Gastrocnemius medialis (tissue), 4 donors: ENCODE results near the gene HOXB8. TPM values are rescaled to one million over a fixed set of nuclear protein-coding genes. Genes with fewer than 3 reads are reported as not detected.
A peak's percentile ranks its signal among the peaks of the same experiment; 100 is the strongest.

Experiments used
- ATAC-seq, 2 donors: fragments of 150-250 bp; one replicate each; pipeline ENCODE4 v1.9.1; 2016
- DNase-seq, 2 donors: peaks; one replicate each; pipeline ENCODE4 v3.0.0-alpha.2; 2019
- H3K27ac ChIP-seq, 4 donors: fragments of 200-600 bp; sonication (generic); 1 replicate in 1 of 4; 2 replicates in 3 of 4; pipeline ENCODE4 v1.5.1; 2016 to 2018; ENCODE audit warnings: mild to moderate bottlenecking in 2 of 4, moderate library complexity in 1 of 4
- H3K27me3 ChIP-seq, 3 donors: fragments of 200-600 bp; sonication (generic) in 2 of 3; 1 replicate in 1 of 3; 2 replicates in 2 of 3; pipeline versions ENCODE4 v1.5.1 to v1.6.0; 2016 to 2019; ENCODE audit warnings: mild to moderate bottlenecking in 1 of 3, moderate library complexity in 1 of 3
- H3K36me3 ChIP-seq, 2 donors: fragments of 200-600 bp; sonication (generic) in 1 of 2; one replicate each; pipeline ENCODE4 v1.5.1; 2017 to 2018
- H3K4me1 ChIP-seq, 2 donors: fragments of 200-600 bp; sonication (generic) in 1 of 2; one replicate each; pipeline ENCODE4 v1.5.1; 2016 to 2017; ENCODE audit warnings: mild to moderate bottlenecking in 2 of 2
- H3K4me3 ChIP-seq, 4 donors: fragments of 200-600 bp; sonication (generic) in 3 of 4; 1 replicate in 1 of 4; 2 replicates in 3 of 4; pipeline ENCODE4 v1.5.1; 2016 to 2019; ENCODE audit warnings: mild to moderate bottlenecking in 2 of 4
- H3K9me3 ChIP-seq, 3 donors: fragments of 200-600 bp; sonication (generic) in 2 of 3; 1 replicate in 1 of 3; 2 replicates in 2 of 3; pipeline ENCODE4 v1.5.1; 2016 to 2019
- POLR2A ChIP-seq, 2 donors: fragments of 450-650 bp; IDR thresholded peaks; one replicate each; pipeline ENCODE4 v1.6.1; 2017; ENCODE audit warnings: antibody characterized with exemption in 2 of 2, mild to moderate bottlenecking in 2 of 2, moderate library complexity in 2 of 2
- in situ Hi-C, 4 donors: fragments of 200-750 bp; cut with MboI; loops; one replicate each; pipeline versions ENCODE4 v1.15.0 to v1.8.0; 2017; ENCODE audit warnings: low sequenced_read_pairs in 4 of 4
- intact Hi-C: fragments of 100-400 bp; cut with DNase I; formaldehyde crosslinking; loops from one replicate; pipeline ENCODE4 v1.15.1; 2023; ENCODE audit warnings: low total_unique reads
- total RNA-seq, 4 donors: library from RNA; depleted of rRNA; stranded (reverse); fragments of >200 nt; gene quantifications; one replicate each; pipeline versions ENCODE4 v1.1.0 to v1.2.3, GENCODE V29; 2016
- TF ChIP-seq, protein P1 (sequence below), 5 experiments: fragments of 450-650 bp in 3 of 5; fragments of 200-600 bp in 2 of 5; sonication (generic) in 2 of 5; IDR thresholded peaks in 4 of 5; conservative IDR thresholded peaks in 1 of 5; 1 replicate in 4 of 5; 2 replicates in 1 of 5; pipeline ENCODE4 v1.5.1; 2016 to 2019; ENCODE audit warnings: antibody characterized with exemption in 5 of 5, mild to moderate bottlenecking in 3 of 5, moderate library complexity in 3 of 5

HOXB8 gene
- total RNA-seq, 4 donors from 2014 or later = 0.27 TPM; not detected in 3

- intact Hi-C loops (no loop called here), in situ Hi-C loops (loop anchor here in 1 of 4 donors (25.0 kb wide), 1 partner anchor 89 kb away; the partner anchor contains the start of gene HOXB13)
- no peaks in the 10 kb centered on the region for H3K9me3 ChIP-seq
- no peaks in the 10 kb centered on the region for H3K36me3 ChIP-seq
- ATAC-seq = no peak
- H3K4me1 ChIP-seq = no peaks in the 10 kb centered on the region
- TF ChIP-seq, protein P1, sequence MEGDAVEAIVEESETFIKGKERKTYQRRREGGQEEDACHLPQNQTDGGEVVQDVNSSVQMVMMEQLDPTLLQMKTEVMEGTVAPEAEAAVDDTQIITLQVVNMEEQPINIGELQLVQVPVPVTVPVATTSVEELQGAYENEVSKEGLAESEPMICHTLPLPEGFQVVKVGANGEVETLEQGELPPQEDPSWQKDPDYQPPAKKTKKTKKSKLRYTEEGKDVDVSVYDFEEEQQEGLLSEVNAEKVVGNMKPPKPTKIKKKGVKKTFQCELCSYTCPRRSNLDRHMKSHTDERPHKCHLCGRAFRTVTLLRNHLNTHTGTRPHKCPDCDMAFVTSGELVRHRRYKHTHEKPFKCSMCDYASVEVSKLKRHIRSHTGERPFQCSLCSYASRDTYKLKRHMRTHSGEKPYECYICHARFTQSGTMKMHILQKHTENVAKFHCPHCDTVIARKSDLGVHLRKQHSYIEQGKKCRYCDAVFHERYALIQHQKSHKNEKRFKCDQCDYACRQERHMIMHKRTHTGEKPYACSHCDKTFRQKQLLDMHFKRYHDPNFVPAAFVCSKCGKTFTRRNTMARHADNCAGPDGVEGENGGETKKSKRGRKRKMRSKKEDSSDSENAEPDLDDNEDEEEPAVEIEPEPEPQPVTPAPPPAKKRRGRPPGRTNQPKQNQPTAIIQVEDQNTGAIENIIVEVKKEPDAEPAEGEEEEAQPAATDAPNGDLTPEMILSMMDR (IDR thresholded peaks at IDR 0.05 in 4 of 5, conservative IDR thresholded peaks at IDR 0.05 in 1 of 5) = no peak
- no peak for TF ChIP-seq POLR2A (IDR thresholded peaks at IDR 0.05)
- H3K4me3 ChIP-seq = peak overlapping the region in 2 of 4 donors; percentile 38 to 48
- H3K27ac ChIP-seq = no peak overlapping the region
- no peak for DNase-seq
- H3K27me3 ChIP-seq = peaks cover 65 to 75% (median 72%) of the 10 kb centered on the region in 3 donors
Observed at GRCh38 chr17:48647963-48648245, 32.8 kb upstream of the HOXB8 start.

DNA sequence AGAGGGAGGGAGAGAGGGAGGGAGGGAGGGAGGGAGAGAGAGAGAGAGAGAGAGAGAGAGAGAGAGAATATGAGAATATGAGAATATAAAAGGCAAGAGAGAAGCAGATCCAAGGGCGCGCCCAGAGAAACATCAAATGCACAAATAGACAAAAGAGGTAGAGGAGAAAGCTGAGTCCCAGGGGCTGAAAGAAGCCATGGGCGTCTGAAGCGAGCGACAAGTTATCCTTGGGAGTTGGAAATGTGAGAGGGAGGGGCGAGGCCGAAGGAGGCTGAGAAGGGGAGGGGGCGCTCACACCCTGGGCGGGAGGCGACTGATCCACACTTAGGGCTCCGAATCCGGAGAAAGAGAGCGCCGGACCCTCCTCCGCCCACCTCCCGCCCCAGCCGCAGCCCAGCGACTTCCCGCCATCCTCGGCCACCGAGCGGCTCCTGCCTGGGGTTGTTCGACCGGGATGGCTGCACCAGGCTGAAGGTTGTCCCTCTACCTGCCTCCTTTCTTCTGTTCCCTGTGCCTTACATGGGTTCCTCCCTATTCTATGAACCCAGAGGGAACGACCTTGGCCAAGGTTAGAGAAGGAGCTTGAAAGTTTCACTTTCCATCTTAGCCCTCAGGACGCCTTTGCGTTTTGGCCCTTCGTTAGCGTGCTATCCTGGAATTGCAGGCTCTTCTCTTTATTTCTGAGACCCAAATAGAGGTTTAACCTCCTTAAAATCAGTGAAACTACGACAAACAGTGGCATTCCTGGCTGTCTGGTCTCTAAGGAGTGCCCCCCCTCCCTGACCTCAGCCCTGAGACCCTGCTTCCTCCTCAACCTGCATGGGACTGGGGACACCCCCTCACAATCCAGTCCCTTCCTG is 32.2 kb upstream of the HOXB8 start:
- TF ChIP-seq, protein P1 (IDR thresholded peaks at IDR 0.05 in 4 of 5, conservative IDR thresholded peaks at IDR 0.05 in 1 of 5) = no peak
- TF ChIP-seq POLR2A (IDR thresholded peaks at IDR 0.05) = no peak
- Histone ChIP-seq H3K27me3 (peaks cover 71 to 78% (median 77%) of the 10 kb centered on the region in 3 donors), H3K27ac (no peak overlapping the region), H3K36me3 (no peaks in the 10 kb centered on the region), H3K9me3 (no peaks in the 10 kb centered on the region), H3K4me1 (no peaks in the 10 kb centered on the region), H3K4me3 (peak overlapping the region; percentile 24 to 48 (median 36))
- no peak for ATAC-seq
- intact Hi-C loops = no loop called here
- in situ Hi-C loops = loop anchor here in 1 of 4 donors (25.0 kb wide), 1 partner anchor 90 kb away; the partner anchor contains the start of gene HOXB13
- no peak for DNase-seq

- ATAC-seq (no peak), DNase-seq (no peak)
- Histone ChIP-seq H3K4me3 (peak overlapping the region in 1 of 4 donors; percentile 38), H3K9me3 (no peaks in the 10 kb centered on the region), H3K27ac (no peak overlapping the region), H3K27me3 (peaks cover 77 to 87% (median 86%) of the 10 kb centered on the region in 3 donors), H3K36me3 (no peaks in the 10 kb centered on the region), H3K4me1 (no peaks in the 10 kb centered on the region)
- intact Hi-C loops (no loop called here), in situ Hi-C loops (loop anchor here in 1 of 4 donors (25.0 kb wide), 1 partner anchor 91 kb away; the partner anchor contains the start of gene HOXB13)
- TF ChIP-seq POLR2A (IDR thresholded peaks at IDR 0.05) = no peak
- TF ChIP-seq, protein P1 (IDR thresholded peaks at IDR 0.05 in 4 of 5, conservative IDR thresholded peaks at IDR 0.05 in 1 of 5) = no peak
Observed at GRCh38 chr17:48646183-48647102, 31.4 kb upstream of the HOXB8 start.

- Histone ChIP-seq H3K4me3 (no peak overlapping the region), H3K27ac (no peak overlapping the region), H3K9me3 (no peaks in the 10 kb centered on the region), H3K27me3 (peaks cover 80 to 94% (median 94%) of the 10 kb centered on the region in 3 donors), H3K36me3 (no peaks in the 10 kb centered on the region), H3K4me1 (no peaks in the 10 kb centered on the region)
- intact Hi-C loops = no loop called here
- ATAC-seq (no peak), DNase-seq (no peak)
- TF ChIP-seq, protein P1 (IDR thresholded peaks at IDR 0.05 in 4 of 5, conservative IDR thresholded peaks at IDR 0.05 in 1 of 5) = no peak
- TF ChIP-seq POLR2A (IDR thresholded peaks at IDR 0.05) = no peak
- in situ Hi-C loops = loop anchor here in 1 of 4 donors (25.0 kb wide), 1 partner anchor 92 kb away; the partner anchor contains the start of gene HOXB13
Observed at GRCh38 chr17:48645639-48646182, 30.6 kb upstream of the HOXB8 start.
